Neural cell (in vitro differentiated cells): ENCODE data around the gene ANP32B. TPM values are rescaled to one million over a fixed set of nuclear protein-coding genes. Genes with fewer than 3 reads are reported as not detected.
"Not testable (repeated sequence)": the region's sequence is repeated elsewhere in the genome, so short reads cannot be mapped to it uniquely, and the experiment has no call there.

ENCODE experiments used
- H2AFZ ChIP-seq: fragments of 200-600, 300-800 bp; sonication (generic), shearing (Covaris generic); 2 replicates; pipeline ENCODE4 v1.6.0; 2014; ENCODE audit warnings: low read depth, mild to moderate bottlenecking, antibody characterized with exemption, low read length, moderate library complexity
- H3F3A ChIP-seq: fragments of 200-600 bp; shearing (Covaris generic); 2 replicates; pipeline ENCODE4 v1.6.1; 2016; ENCODE audit warnings: mild to moderate bottlenecking, moderate library complexity, mixed read lengths, antibody characterized with exemption, low read length; ENCODE audit not compliant: insufficient read depth, poor library complexity, severe bottlenecking
- H3K27ac ChIP-seq: fragments of 200-600, 300-800 bp; sonication (generic), shearing (Covaris generic); 2 replicates; pipeline ENCODE4 v1.5.1; 2014; ENCODE audit warnings: mild to moderate bottlenecking, low read length, moderate library complexity
- H3K27me3 ChIP-seq: fragments of 300-800, 200-600 bp; sonication (generic), shearing (Covaris generic); 2 replicates; pipeline ENCODE4 v1.6.0; 2014; ENCODE audit warnings: mild to moderate bottlenecking, low read depth, low read length, moderate library complexity; ENCODE audit not compliant: insufficient read depth
- H3K36me3 ChIP-seq: fragments of 300-800, 200-600 bp; sonication (generic), shearing (Covaris generic); 2 replicates; pipeline ENCODE4 v1.5.1; 2014; ENCODE audit warnings: mild to moderate bottlenecking, antibody characterized with exemption, low read length, moderate library complexity; ENCODE audit not compliant: insufficient read depth
- H3K4me2 ChIP-seq: fragments of 300-800, 200-600 bp; sonication (generic), shearing (Covaris generic); 2 replicates; pipeline ENCODE4 v1.6.0; 2014; ENCODE audit warnings: mild to moderate bottlenecking, low read length
- H3K4me3 ChIP-seq: fragments of 300-800, 200-600 bp; sonication (generic), shearing (Covaris generic); 2 replicates; pipeline ENCODE4 v1.5.1; 2014; ENCODE audit warnings: mild to moderate bottlenecking, low read length, moderate library complexity
- H3K79me2 ChIP-seq: fragments of 200-600 bp; shearing (Covaris generic); replicated peaks from 2 replicates; pipeline ENCODE4 v1.6.0; 2014; ENCODE audit warnings: mild to moderate bottlenecking, low read length, moderate library complexity; ENCODE audit not compliant: insufficient read depth
- H3K9ac ChIP-seq: fragments of 300-800, 200-600 bp; sonication (generic), shearing (Covaris generic); 2 replicates; pipeline ENCODE4 v1.6.1; 2016; ENCODE audit warnings: mild to moderate bottlenecking, low read length, mixed read lengths
- H3K9me2 ChIP-seq: fragments of 200-600 bp; shearing (Covaris generic); 2 replicates; pipeline ENCODE4 v1.6.1; 2016; ENCODE audit warnings: mild to moderate bottlenecking, low read length, mixed read lengths; ENCODE audit not compliant: insufficient read depth
- H3K9me3 ChIP-seq: fragments of 200-600, 300-800 bp; sonication (generic), shearing (Covaris generic); 2 replicates; pipeline ENCODE4 v1.6.1; 2016; ENCODE audit warnings: mild to moderate bottlenecking, mixed run types, low read length, moderate library complexity, mixed read lengths
- H4K20me1 ChIP-seq: fragments of 200-600 bp; shearing (Covaris generic); 2 replicates; pipeline ENCODE4 v1.6.1; 2016; ENCODE audit warnings: mild to moderate bottlenecking, mixed run types; ENCODE audit not compliant: insufficient read depth
- EP300 ChIP-seq: fragments of 450-650 bp; conservative IDR thresholded peaks from 2 replicates; pipeline ENCODE4 v1.6.1; 2014; ENCODE audit warnings: antibody characterized with exemption, mild to moderate bottlenecking, moderate library complexity; ENCODE audit not compliant: poor library complexity, severe bottlenecking
- EZH2 ChIP-seq: fragments of 200-600, 300-800 bp; shearing (Covaris generic), sonication (generic); IDR thresholded peaks from 2 replicates; pipeline ENCODE4 v1.6.1; 2014; ENCODE audit warnings: antibody characterized with exemption, low read length, borderline replicate concordance, mild to moderate bottlenecking; ENCODE audit not compliant: insufficient read depth, poor library complexity, severe bottlenecking
- MXI1 ChIP-seq: fragments of 450-650 bp; conservative IDR thresholded peaks from 2 replicates; pipeline ENCODE4 v1.6.1; 2014; ENCODE audit warnings: antibody characterized with exemption, mild to moderate bottlenecking; ENCODE audit not compliant: poor library complexity, severe bottlenecking
- POLR2AphosphoS5 ChIP-seq: IDR thresholded peaks from 2 replicates; pipeline ENCODE4 v1.6.1; 2012
- RAD21 ChIP-seq: fragments of 450-650 bp; conservative IDR thresholded peaks from 2 replicates; pipeline ENCODE4 v1.6.1; 2014; ENCODE audit warnings: antibody characterized with exemption, mild to moderate bottlenecking, moderate library complexity
- SMC3 ChIP-seq: fragments of 450-650 bp; conservative IDR thresholded peaks from 2 replicates; pipeline ENCODE4 v1.6.1; 2014; ENCODE audit warnings: antibody characterized with exemption, mild to moderate bottlenecking, moderate library complexity; ENCODE audit not compliant: poor library complexity
- TAF1 ChIP-seq: IDR thresholded peaks from 2 replicates; pipeline ENCODE4 v1.6.1; 2012; ENCODE audit warnings: low read depth
- polyA plus RNA-seq: library from polyadenylated mRNA; depleted of rRNA; stranded (reverse); fragments of >200 nt; gene quantifications from 2 replicates; pipeline ENCODE4 v1.2.3, GENCODE V29; 2014
- TF ChIP-seq, protein P1 (sequence below): fragments of 450-650 bp; IDR thresholded peaks from 2 replicates; pipeline ENCODE4 v1.5.1; 2014; ENCODE audit warnings: antibody characterized with exemption, mild to moderate bottlenecking, moderate library complexity; ENCODE audit not compliant: poor library complexity, severe bottlenecking
- TF ChIP-seq, protein P2 (sequence below): IDR thresholded peaks from 2 replicates; pipeline ENCODE4 v1.6.1; 2012; ENCODE audit warnings: borderline replicate concordance

ANP32B gene
- polyA plus RNA-seq, 1 donor from 2014 or later = 4.1 TPM

DNA sequence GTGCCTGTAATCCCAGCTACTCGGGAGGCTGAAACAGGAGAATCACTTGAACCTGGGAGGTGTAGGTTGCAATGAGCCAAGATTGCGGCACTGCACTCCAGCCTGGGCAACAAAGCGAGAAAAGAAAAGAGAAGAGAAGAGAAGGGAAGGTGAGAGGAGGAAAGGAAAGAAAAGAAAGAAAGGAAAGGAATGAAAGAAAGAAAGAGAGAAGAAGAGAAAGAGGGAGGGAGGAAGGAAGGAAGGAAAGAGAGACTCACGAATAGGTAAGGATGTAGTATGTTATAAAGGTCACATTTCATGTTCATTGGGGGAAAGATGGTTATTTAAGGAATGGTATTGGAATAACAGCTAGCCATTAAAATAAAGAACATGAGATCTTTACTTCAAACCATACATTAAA lies 10.4 kb upstream of the ANP32B start:
- no peaks in the 10 kb centered on the region for H3K9me2 ChIP-seq
- no peak overlapping the region for H2AFZ ChIP-seq
- H4K20me1 ChIP-seq = no peaks in the 10 kb centered on the region
- no peak overlapping the region for H3K4me3 ChIP-seq
- H3K9me3 ChIP-seq = no peaks in the 10 kb centered on the region
- H3K9ac ChIP-seq = no peak overlapping the region
- no peak overlapping the region for H3K4me2 ChIP-seq
- peaks cover 2% of the 10 kb centered on the region for H3K27me3 ChIP-seq
- no peaks in the 10 kb centered on the region for H3K36me3 ChIP-seq
- TF ChIP-seq EP300 (no peak), SMC3 (no peak), RAD21 (no peak), EZH2 (no peak)
- H3K79me2 ChIP-seq = no peaks in the 10 kb centered on the region
- no peak overlapping the region for H3K27ac ChIP-seq
- no peaks in the 10 kb centered on the region for H3F3A ChIP-seq

- Histone ChIP-seq H3K4me2 (no peak overlapping the region), H3K27ac (no peak overlapping the region), H3K36me3 (no peaks in the 10 kb centered on the region), H3K9ac (no peak overlapping the region), H3K27me3 (peaks cover 5% of the 10 kb centered on the region), H3K79me2 (no peaks in the 10 kb centered on the region), H4K20me1 (no peaks in the 10 kb centered on the region), H2AFZ (no peak overlapping the region), H3K9me3 (no peaks in the 10 kb centered on the region), H3K4me3 (no peak overlapping the region), H3F3A (no peaks in the 10 kb centered on the region), H3K9me2 (no peaks in the 10 kb centered on the region)
- TF ChIP-seq POLR2AphosphoS5 (no peak), EZH2 (no peak), TAF1 (no peak), RAD21 (no peak), MXI1 (no peak), EP300 (no peak), SMC3 (no peak)
These were observed 7.8 kb upstream of the ANP32B start for GRCh38 chr9:97975376-97975775.

GRCh38 chr9:97976633-97977032 lies 6.5 kb upstream of the ANP32B start:
- not testable (repeated sequence) for H3F3A ChIP-seq, H3K4me3 ChIP-seq, H3K9me3 ChIP-seq, H3K9me2 ChIP-seq, H3K79me2 ChIP-seq, H3K9ac ChIP-seq, H3K4me2 ChIP-seq, H4K20me1 ChIP-seq, H3K36me3 ChIP-seq, H3K27ac ChIP-seq, H2AFZ ChIP-seq, H3K27me3 ChIP-seq

DNA sequence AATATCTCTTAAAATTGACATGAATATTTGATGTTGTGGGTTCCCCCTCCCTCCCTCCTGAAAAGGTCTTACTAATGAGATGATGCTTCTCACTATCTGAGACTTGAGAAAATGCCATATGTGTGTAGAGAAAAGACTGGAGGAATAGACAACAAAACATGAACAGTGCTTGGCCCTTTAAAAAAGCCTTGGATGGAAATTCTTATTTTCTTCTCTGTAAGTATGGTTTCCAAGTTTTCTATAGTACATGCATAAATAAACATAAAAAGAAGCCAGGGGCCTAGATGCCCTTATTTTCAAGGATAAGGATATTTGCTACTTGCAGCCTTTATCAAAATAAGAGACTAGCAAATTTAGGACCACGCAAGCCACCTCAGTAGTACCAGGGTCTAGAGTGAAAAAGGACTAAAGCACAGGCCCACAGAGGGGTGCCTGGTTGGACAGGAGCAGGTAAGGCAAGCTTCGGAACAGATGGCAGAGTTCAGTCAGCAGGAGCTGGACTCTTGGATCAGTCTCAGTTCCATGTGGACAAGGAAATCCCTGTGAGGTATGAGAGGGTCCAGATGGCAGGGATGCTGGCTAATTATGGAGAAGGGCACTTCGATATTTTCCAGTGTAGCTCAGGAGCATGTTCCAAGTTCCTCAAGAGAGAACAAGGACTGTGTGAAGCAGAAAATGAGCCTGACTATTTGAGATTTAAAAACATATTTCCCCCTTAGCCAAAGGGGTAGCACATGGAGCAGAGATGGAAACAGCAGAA lies 4.6 kb upstream of the ANP32B start:
- Histone ChIP-seq H3K36me3 (no peaks in the 10 kb centered on the region), H4K20me1 (no peaks in the 10 kb centered on the region), H3K27ac (no peak overlapping the region), H2AFZ (no peak overlapping the region), H3K79me2 (no peaks in the 10 kb centered on the region), H3K9me2 (no peaks in the 10 kb centered on the region), H3K4me2 (no peak overlapping the region), H3K9me3 (no peaks in the 10 kb centered on the region), H3K27me3 (peaks cover 13% of the 10 kb centered on the region), H3K4me3 (no peak overlapping the region), H3F3A (no peaks in the 10 kb centered on the region), H3K9ac (no peak overlapping the region)
- TF ChIP-seq POLR2AphosphoS5 (no peak), SMC3 (no peak), EZH2 (no peak), EP300 (no peak), MXI1 (no peak), RAD21 (no peak)
- TF ChIP-seq, protein P1, sequence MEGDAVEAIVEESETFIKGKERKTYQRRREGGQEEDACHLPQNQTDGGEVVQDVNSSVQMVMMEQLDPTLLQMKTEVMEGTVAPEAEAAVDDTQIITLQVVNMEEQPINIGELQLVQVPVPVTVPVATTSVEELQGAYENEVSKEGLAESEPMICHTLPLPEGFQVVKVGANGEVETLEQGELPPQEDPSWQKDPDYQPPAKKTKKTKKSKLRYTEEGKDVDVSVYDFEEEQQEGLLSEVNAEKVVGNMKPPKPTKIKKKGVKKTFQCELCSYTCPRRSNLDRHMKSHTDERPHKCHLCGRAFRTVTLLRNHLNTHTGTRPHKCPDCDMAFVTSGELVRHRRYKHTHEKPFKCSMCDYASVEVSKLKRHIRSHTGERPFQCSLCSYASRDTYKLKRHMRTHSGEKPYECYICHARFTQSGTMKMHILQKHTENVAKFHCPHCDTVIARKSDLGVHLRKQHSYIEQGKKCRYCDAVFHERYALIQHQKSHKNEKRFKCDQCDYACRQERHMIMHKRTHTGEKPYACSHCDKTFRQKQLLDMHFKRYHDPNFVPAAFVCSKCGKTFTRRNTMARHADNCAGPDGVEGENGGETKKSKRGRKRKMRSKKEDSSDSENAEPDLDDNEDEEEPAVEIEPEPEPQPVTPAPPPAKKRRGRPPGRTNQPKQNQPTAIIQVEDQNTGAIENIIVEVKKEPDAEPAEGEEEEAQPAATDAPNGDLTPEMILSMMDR = no peak
- TF ChIP-seq, protein P2, sequence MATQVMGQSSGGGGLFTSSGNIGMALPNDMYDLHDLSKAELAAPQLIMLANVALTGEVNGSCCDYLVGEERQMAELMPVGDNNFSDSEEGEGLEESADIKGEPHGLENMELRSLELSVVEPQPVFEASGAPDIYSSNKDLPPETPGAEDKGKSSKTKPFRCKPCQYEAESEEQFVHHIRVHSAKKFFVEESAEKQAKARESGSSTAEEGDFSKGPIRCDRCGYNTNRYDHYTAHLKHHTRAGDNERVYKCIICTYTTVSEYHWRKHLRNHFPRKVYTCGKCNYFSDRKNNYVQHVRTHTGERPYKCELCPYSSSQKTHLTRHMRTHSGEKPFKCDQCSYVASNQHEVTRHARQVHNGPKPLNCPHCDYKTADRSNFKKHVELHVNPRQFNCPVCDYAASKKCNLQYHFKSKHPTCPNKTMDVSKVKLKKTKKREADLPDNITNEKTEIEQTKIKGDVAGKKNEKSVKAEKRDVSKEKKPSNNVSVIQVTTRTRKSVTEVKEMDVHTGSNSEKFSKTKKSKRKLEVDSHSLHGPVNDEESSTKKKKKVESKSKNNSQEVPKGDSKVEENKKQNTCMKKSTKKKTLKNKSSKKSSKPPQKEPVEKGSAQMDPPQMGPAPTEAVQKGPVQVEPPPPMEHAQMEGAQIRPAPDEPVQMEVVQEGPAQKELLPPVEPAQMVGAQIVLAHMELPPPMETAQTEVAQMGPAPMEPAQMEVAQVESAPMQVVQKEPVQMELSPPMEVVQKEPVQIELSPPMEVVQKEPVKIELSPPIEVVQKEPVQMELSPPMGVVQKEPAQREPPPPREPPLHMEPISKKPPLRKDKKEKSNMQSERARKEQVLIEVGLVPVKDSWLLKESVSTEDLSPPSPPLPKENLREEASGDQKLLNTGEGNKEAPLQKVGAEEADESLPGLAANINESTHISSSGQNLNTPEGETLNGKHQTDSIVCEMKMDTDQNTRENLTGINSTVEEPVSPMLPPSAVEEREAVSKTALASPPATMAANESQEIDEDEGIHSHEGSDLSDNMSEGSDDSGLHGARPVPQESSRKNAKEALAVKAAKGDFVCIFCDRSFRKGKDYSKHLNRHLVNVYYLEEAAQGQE = no peak
